GM10266 (cell line): ENCODE data around the gene PAK1IP1.
"Not testable (repeated sequence)": the region's sequence is repeated elsewhere in the genome, so short reads cannot be mapped to it uniquely, and the experiment has no call there.

Source experiments
- DNase-seq: peaks from one replicate; pipeline ENCODE4 v3.0.0; 2012; ENCODE audit errors: extremely low spot score
- CTCF ChIP-seq: IDR thresholded peaks from 2 replicates; pipeline ENCODE4 v1.5.1; 2012; ENCODE audit warnings: mild to moderate bottlenecking, low read depth; ENCODE audit not compliant: control insufficient read depth, insufficient read depth; ENCODE audit errors: missing control alignments

PAK1IP1 gene

GRCh38 chr6:10733863-10734262 lies 39.1 kb downstream of the PAK1IP1 start:
- DNase-seq: no peak
- TF ChIP-seq CTCF: no peak

- no peak for TF ChIP-seq CTCF
- DNase-seq: no peak
Observed at GRCh38 chr6:10736731-10737130, 42.0 kb downstream of the PAK1IP1 start.

DNA sequence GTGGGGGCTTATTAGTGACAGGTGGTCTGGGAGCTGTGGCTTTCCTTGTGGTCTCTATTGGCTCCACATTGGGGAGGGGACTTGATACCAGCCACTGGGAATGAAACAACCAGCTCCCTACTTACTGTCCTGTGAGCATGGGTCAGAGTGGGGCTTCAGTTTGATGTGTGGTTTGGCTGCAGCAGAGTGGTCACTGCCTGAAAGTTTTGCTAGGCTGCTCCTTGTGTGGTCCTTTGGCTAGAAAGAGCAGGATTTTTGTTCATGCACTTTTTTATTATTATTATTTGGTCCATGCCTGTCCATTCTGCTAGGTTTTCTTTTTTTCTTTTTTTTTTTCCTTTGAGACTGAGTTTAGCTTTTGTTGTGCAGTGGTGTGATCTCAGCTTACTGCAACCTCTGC lies 45.3 kb downstream of the PAK1IP1 start:
- no peak for DNase-seq
- TF ChIP-seq CTCF: no peak

- DNase-seq: not testable (repeated sequence)
Observed at GRCh38 chr6:10741643-10742042, 46.9 kb downstream of the PAK1IP1 start.

DNA sequence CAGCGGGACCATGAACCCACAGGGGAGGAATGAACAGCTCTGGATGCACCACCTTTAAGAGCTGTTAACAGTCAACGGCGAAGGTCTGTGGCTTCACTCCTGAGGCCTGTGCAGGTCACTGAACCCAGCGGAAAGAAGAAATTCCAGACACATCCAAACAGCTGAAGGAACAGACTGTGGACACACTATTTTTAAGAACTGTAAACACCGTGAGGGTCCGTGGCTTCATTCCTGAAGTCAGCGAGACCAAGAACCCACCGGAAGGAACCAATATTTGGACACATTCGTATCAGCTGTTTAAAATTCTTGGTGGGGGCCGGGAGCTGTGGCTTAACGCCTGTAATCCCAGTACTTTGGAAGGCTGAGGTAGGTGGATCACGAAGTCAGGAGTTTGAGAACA lies 47.5 kb downstream of the PAK1IP1 start:
- no peak for TF ChIP-seq CTCF
- DNase-seq: no peak

DNA sequence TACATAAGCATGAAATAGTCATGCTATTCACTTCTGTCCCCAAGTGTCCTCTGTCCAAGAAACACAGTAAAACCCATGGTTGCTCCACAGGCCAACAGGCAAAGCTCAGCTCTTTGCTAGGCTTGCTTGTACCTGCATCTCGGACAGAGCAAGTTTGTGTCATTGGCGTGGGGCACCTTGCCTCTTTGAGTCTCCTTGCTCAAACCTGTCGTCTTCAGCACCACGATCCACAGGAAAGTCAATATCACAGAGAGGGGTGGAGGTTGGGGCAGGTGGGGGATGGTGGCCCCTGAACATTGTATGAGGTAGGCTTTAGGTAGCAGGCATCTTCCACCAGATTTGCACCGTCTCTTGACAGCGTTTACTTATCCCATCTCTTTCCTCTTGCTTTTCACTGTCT lies 48.7 kb downstream of the PAK1IP1 start:
- no peak for DNase-seq
- TF ChIP-seq CTCF: no peak

GRCh38 chr6:10745116-10745515 lies 50.3 kb downstream of the PAK1IP1 start:
- no peak for TF ChIP-seq CTCF
- DNase-seq: no peak

- no peak for TF ChIP-seq CTCF
- DNase-seq: no peak
Observed at GRCh38 chr6:10746915-10747250, 52.1 kb downstream of the PAK1IP1 start.
